Hepatic stellate cell (primary cell): ENCODE results near the gene LTA.
A peak's percentile ranks its signal among the peaks of the same experiment; 100 is the strongest.
"Not testable (repeated sequence)": the region's sequence is repeated elsewhere in the genome, so short reads cannot be mapped to it uniquely, and the experiment has no call there.

Experiments used
- DNase-seq: peaks from one replicate; pipeline ENCODE4 v3.0.0; 2011; ENCODE audit warnings: low spot score

Gene LTA

DNA sequence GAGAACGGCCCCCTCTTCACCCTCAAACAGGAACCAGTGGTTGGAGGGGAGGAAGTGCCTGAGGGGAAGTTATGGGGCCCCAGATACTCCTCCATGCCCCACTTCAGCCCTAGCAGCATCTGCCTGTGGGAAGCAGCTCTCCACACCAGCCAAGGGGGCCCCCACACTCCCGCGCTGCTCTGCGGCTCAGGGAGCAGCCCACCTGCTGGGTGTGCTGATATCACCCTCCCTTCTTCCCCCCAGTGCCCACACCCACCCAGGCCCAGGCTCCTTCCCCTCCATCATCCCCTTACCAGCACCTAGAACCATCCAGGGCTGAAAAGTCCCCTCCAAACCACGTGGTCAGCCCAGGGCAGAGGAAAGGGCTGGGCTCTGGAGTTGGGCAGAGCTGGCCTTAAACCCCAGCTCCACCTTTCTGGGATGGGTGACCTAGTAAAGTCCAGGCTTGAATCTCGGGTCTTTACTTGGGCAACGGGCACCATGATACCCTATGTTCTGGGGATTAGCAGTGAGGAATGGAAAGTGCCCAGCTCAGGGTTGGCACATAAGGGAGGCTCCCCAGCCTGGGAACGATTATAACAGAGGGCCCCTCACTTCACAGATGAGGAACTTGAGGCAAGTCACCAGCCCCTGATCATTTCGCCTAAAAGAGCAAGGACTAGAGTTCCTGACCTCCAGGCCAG, 14.7 kb downstream of the LTA start:
- no peak for DNase-seq

DNA sequence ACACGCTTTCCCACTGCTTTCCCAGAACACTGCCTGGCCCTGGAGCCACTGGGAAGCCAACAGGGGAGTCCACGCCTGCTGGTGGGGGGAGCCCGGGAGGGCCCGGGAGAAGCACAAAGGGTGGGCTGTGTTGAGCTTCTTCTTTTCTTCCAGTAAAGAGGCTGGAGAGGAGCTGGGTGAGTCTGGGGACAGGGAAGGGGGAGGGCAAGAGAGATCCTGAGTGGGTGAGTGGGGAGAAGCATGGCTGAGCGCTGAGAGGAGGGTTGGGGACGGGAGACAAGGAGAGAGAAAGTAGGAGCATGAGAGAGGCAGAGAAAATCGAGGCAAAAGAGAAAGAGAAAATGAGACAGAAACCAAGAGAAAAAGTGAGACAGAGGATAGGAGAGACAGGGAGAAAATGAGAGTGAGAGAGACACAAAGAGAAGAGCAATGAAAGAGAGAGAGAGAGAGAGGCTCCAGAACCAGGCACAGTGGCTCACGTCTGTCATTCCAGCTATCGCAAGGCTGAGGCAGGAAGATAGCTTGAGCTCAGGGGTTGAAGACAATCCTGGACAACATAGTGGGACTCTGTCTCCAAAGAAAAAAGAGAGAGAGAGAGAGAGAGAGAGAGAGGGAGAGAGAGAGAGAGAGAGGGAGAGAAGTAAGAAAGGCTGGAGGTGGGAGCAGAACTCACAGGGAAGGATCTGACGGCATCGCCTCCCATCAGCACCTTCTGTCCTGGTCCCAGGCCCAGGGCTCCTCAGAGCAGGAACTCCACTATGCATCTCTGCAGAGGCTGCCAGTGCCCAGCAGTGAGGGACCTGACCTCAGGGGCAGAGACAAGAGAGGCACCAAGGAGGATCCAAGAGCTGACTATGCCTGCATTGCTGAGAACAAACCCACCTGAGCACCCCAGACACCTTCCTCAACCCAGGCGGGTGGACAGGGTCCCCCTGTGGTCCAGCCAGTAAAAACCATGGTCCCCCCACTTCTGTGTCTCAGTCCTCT, 16.0 kb downstream of the LTA start:
- no peak for DNase-seq

DNA sequence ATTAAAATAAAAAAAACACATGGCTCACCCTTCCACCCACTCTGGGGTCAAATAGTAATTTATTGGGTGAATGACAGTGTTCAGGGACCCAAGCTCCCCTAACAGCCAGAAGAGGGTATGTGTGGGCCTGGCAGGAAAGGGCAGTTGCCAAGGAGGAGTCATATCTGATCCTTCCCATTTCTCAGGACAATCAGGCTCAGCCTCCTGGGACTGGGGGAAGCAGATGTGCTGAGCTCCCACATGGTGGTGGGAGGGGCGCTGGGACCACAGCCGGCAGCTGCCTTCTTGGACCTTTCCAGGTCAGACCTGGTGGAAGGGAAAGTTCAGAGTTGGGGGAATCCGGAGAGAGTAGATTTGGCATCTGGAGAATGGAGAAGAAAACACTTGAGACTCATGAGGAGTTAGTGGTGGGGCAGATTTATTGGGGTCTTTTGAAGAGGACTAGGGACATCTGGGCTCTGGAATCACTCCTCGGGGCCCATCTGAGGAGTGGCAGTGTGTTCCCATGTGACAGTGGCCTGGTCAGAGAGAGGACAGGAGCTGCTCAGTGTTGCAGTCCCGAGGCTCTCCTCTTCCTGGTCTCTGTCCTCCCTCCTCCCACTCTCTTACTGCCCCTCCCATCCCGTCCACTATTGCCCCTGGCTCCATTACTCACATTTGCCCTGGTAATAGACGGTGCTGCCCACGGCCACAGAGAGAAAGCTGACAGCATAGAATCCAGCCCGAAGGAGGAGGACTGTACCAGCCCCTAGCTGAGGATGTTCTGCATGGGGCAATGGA, 17.0 kb downstream of the LTA start:
- no peak for DNase-seq

DNA sequence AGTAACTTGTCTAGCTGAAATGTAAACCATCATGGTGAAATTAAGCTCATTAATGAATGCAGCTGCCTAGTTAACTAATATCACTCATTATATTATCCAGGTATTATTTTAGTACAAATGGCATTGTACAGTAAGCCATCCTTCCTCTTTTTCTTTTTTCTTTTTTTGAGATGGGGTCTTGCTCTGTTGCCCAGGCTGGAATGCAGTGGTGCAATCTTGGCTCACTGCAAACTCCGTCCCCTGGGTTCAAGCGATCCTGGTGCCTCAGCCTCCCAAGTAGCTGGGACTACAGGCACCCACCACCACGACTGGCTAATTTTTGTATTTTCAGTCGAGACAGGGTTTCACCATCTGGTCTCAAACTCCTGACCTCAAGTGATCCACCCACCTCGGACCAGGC, 18.6 kb downstream of the LTA start:
- not testable (repeated sequence) for DNase-seq

DNA sequence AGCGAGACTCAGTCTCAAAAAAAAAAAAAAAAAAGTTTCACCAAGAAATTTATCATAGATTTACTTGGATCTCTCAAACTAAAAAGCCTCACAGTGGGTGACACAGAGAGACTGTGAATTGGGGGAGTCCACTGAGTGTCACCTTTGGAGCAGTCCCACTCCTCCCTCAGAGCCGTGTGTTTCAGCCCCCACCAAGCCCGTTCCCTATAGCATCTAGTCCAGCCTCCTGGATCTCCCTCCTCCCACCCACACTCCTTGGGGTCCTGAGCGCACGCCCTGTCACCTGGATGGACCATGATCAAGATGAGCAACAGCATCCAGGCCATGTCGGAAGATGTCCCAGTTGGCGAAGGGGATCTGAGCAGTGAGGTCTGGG, 20.3 kb downstream of the LTA start:
- DNase-seq, result no peak

DNA sequence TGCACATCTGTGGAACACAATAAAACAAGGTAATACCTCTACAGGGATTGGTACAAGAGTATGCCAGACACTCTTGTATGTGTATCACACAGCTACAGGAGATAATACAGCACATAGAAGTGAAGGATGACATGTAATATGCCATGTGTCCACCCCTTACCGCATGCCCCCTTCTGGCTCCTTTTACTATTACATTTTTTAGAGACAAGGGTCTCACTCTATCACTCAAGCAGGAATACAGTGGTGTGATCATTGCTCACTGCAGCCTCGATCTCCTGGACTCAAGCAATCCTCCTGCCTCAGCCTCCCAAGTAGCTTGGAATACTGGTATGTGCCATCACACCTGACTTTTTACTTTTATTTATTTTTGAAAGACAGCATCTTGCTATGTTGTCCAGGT, 24.9 kb downstream of the LTA start:
- no peak for DNase-seq

DNA sequence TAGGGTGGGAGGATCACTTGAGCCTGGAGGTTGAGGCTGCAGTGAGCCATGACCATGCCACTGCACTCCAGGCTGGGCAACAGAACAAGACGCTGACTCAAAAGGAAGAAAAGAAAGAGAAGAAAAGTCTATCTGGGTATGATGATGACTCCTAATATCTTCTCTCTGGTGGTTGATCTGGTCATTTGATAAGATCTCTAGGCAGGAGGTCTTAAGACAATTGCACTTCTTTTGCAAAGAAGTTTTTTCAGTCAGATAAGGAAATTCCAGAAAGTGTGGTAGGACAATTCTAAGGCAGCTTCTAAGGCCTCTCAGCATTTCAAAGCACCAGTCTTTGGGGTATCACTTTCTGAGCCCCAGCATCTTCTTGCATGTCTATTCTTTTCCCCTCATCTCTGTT, 35.2 kb downstream of the LTA start:
- DNase-seq, result no peak

DNA sequence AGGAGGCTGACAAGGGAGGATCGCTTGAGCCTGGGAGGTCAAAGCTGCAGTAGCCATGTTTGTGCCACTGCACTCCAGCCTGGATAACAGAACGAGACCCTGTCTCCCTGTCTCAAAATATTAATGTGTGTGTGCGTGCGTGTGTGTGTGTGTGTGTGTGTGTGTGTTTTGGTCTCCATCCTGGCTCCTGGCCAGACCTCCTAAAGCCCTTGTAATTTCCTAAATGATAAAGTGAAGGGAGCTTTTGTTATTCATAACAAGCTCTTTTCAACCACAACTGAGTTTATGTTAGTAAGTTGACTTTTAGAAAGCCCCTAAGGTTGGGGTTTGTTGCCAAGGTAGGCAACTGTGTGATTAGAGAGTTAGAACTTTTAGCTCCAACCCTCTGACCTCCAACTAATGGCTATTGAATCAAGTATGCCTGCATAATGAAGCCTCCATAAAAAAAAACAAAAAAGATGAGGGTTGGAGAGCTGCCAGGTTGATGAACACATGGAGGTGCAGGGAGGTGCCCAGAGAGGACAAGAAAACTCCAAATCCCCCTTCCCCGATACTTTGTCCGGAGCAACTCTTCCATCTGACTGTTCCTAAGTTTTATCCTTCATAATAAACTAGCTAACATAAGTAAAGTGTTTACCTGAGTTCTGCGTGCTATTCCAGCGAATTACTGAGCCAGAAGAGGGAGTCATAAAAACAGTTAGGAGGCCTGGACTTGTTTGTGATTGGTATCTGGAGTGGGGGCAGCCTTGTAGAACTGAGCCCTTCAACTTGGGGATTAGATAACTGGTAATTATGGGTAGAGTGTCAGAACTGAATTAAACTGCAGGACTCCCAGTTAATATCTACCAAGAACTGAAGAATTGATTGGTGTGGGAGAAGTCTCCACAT, 37.7 kb downstream of the LTA start:
- no peak for DNase-seq

DNA sequence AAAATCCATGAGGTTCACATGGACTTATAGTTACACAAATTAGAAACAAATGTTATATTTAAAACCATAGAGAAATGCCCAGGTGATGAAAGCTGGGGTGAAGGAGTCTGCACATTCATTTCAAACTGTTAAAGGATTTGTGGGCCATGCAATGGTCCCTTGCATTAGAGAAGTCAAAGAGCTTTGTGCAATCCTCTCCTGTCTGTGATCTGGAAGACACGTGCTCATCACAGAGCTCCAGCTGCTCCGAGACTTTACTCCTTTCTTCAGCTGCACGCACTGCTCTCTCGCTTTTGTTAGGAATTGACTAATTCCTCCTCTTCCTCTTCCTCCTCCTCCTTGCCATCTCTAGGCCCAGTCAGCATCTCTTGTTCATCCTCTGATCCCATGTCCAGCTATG, 38.9 kb downstream of the LTA start:
- DNase-seq, result no peak

DNA sequence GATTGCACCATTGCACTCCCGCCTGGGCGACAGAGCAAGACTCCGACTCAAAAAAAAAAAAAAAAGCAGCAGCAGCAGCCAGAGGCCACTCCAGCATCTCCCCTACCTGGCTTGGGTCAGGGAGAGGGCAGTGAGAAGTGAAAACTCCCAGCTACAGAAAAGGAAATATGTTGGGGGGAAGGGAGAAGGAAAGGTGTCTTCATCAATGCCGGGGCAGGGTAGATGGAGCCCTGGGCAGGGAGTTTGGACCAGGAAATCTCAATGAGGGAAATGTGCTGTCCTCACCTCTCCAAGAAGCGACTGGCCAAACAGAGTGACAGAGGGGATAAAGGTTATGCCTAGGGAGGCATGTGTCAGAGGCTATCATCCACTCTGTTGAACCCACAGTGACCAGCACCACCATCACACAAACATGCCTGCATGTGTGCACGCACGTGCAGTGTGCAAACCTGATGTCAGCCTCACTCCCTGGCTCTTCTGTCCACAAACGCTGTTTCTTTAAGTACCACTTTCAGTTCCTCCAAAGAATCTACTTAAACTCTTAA, 42.1 kb downstream of the LTA start:
- no peak for DNase-seq

DNA sequence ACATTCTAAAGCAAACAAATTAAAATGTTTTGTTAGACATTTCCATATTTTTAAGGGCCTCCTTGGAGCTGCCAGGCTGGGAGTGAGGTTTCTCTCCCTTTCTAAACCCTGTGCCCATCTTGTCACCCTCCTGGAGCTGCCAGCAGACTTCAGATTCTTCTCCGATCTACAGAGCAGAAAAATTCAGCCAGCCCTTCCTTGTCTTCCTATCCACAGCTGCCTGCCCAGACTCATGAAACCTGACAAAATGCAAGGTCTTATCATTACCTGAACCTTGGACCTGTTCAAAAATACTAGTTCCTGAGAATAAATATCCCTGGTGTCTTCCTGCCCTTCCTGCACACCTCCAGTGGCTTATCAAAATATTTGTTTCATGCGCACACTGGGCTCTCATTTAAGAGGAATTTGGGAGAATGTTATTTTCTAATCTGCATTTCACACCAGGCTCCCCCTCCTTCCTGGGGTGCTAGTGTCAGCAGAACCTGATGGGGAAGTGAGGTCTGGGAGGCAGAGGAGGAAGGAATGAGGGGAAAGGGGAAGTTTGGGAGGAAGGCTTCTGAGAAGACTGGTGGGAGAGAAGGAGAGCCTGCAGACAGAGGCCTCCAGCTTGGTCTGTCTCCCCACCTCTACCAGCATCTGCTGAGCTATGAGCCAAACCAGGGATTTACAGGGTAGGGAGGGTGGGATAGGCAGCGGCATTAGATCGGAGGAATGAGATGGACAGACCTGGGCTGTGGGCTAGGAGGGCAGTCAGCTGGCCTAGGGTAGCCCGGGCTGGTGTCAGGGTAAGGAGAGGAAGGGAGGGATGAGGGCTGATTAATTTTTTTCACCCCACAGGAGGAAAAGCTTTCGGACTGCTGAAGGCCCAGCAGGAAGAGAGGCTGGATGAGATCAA, 42.8 kb downstream of the LTA start, which contains the start of gene AIF1:
TSS of gene AIF1 (plus strand) at position 551 of the 895 bp plus-strand sequence. CDS start at position 647, 96 bp downstream.
- DNase-seq, result no peak

DNA sequence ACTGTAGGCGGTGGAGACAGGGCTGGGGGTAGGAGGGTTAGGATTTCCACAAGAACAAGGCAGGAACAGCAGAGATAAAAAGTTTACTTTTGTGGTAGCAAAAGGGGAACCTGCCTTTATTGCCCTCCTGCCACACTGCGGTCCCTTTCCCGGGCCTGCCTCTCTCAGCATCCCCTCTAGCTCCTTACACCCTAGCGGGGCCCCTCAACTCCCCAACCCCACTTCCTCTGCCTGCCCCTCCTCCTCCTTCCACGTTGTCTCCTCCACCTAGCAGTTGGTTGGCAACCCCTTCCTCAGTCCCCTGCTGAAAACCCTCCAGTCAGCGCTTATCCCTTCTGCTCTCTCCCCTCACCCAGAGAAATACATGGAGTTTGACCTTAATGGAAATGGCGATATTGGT, 43.7 kb downstream of the LTA start:
- no peak for DNase-seq

DNA sequence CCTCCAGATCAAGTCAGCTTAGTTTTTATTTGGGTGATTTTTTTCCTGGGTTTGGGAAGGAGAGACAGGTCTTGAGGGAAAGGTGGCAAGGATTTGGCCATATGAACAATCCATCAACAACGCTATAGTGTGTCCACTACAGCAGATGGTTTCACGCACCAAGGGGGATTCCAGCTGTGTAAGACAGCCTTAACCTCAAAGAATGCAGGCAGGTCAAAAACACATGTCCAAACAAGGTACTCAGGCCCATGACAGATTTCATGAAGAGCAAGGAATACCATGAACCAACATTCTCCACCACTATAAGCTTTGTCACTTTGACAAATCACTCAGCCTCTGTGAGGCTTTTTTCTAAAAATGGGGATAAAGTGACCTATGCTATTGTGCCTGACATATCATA, 44.9 kb downstream of the LTA start:
- DNase-seq, result no peak

DNA sequence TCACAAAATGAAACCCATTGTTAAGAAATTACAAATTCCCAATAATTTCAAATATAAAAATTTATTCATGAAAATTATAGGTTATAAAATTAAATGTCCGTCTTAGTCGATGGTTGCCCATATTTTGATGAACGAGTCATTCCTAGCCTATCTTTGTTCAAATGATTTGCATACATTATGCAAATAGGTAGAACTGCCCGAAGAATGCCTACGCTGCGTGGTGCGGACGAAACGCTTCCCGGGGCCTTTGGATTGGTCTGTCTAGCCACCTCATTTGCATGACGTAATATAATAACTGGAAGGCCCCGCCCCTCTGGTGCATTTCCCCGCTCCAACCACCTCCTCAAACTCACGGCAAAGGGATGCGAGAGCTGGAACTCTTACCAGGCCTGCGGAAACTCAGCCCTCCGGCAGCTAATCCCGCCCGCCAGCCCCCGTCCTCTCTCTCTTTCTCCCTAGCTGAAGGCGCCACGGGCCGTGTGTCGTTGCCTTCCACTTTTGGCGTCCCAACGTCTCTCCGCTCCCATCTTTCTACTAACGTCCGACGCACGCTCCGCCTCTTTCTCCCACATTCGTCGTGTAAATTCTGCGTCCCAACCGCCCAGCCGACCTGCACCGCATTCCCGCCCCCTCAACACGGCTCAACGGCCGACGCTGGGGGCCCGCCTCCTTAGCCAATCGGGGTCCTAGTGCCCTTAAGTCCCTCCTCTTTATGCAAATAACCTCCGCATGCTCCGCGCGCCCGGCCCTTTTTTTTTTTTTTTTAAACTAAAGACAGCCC, 47.9 kb downstream of the LTA start:
- peak; percentile 98 for DNase-seq

DNA sequence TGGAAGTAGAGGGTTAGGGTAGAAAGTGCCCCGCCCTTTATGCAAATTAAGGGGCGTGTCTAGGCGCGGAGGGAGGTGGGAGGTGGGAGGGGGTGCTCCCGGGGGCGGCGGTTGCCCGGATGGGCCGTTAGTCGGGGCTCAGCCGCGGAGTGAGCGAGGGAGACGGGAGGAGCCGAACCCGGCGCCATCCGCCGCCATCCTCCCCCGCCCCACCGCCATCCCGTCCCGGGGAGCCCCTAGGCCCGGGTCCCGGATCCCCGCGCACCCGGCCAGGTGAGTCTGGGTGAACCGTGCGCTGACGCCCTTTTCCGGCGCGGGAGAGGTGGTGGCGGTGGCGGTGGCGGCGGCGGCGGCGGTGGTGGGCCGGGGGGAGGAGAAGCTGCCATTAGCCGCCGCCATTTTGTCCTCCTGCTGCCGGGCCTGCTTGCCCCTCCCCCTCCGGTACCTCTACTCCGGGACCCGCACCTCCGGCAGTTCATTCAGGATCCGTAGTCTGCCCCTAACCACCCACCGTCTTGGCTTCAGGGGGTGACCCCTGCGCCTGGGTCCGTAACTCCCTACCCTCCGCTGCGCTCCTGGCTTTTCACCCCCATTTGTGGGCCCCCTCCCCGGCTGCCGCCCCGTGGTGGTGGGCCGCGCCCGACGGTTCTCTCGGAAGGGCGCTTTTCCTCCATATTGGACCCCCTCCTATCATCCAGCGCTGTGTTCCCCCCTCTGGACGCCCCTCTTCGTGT, 48.7 kb downstream of the LTA start, which contains the start of gene PRRC2A:
TSS of gene PRRC2A (plus strand) at position 130 of the 734 bp plus-strand sequence. CDS start 2,075 bp downstream, outside the sequence.
- peak; percentile 83 for DNase-seq

DNA sequence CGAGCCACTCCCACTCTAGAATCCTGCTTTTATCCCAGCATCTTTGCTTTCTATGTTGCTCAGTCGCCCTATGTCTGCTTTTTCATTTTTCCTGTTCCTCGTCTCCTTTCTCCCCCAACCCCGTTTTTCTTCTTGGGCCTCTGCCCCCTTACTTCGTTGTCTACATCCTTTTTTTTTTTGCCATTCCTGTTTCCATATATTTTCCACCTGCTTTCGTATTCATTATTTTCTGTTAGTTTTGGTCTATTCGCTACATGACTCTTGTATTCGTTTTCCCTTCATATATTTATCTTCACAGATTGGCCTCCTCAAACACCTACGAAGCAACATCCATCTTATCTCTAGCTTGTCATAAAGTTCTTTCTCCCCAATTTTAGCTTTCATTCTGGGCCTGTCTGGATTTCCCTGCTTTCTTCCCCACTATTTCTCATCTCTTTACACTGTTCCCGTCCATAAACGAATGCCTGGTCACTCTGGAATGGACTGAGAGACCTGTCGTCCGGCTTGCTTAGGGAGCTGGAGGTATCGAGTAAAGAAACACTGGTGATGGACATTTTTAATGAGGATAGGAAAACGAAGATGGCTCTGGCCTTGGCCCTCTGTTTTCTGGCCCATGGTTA, 49.3 kb downstream of the LTA start:
- DNase-seq, result no peak

DNA sequence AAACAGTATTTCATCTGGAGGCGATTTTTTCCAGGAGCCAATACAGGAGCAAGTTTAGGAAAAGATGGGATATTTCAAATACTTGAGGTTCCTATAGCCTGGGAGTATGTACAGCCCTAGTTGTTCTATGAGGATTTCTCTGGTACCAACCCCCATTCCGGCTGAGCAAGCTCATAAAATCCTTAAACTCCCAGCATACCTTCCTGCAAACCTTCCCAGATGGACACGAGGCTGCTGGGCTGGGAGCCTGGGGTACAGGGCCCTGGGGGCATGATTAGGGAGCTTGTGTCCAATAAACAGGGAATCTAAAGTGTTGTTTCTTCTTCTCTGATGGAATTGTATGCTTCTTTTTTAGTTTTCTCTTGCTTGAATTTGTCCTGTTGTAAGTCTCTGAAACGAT, 49.9 kb downstream of the LTA start:
- DNase-seq, result peak; percentile 49

DNA sequence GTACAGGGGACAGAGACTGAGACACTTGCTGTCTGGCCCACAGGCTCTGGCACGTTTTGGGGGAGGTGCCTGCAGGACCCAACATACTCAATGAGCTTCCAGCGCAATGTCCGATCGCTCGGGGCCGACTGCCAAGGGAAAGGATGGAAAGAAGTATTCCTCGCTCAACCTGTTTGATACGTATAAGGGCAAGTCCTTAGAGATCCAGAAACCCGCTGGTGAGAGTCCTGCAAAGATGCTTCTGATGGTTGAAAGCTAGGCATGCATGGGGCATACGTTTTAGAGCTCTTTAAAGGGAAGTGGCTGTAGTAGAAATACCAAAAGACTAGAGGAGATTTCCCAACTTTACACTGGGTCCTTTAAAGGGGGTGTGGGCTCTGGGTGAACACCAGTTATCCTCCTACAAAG, 50.6 kb downstream of the LTA start:
- no peak for DNase-seq
